ENCODE data around the gene TCEAL2. TPM values are rescaled to one million over a fixed set of nuclear protein-coding genes. Genes with fewer than 3 reads are reported as not detected.

The TCEAL2 gene
- total RNA-seq, 1 experiment from 2014 or later, result not detected

Other genes with a start within 250 kb of the TCEAL2 start
- gene ZMAT1, start 193.7 kb upstream of the TCEAL2 start, total RNA-seq (2014; rRNA removed; shearing (Covaris generic)), result 0.68 and 1.6 TPM in 2 replicates
- not detected in 2 replicates for gene TCEAL6, start 16.8 kb downstream of the TCEAL2 start, total RNA-seq (2014; rRNA removed; shearing (Covaris generic))
- not detected in 2 replicates for gene BEX5, start 30.3 kb downstream of the TCEAL2 start, total RNA-seq (2014; rRNA removed; shearing (Covaris generic))
- not detected in 2 replicates for gene TCP11X1, start 89.6 kb downstream of the TCEAL2 start, total RNA-seq (2014; rRNA removed; shearing (Covaris generic))
- not detected in 2 replicates for gene NXF2, start 121.5 kb downstream of the TCEAL2 start, total RNA-seq (2014; rRNA removed; shearing (Covaris generic))